Breast epithelium (tissue), 3 donors: Measurements from ENCODE around the gene PFKFB3.

ENCODE experiments used
- POLR2A ChIP-seq: fragments of 450-650 bp; IDR thresholded peaks from one replicate; pipeline ENCODE4 v1.6.1; 2016; ENCODE audit warnings: antibody characterized with exemption, mild to moderate bottlenecking, moderate library complexity
- POLR2AphosphoS5 ChIP-seq, 3 donors: sonication (generic); formaldehyde crosslinking; IDR thresholded peaks; one replicate each; pipeline ENCODE4 v1.6.1; 2017; ENCODE audit warnings: antibody characterized with exemption in 3 of 3
- TF ChIP-seq, protein P1 (sequence below), 3 donors: fragments of 450-650 bp; IDR thresholded peaks; one replicate each; pipeline ENCODE4 v1.5.1; 2016 to 2017; ENCODE audit warnings: antibody characterized with exemption in 3 of 3, mild to moderate bottlenecking in 3 of 3, moderate library complexity in 3 of 3

DNA sequence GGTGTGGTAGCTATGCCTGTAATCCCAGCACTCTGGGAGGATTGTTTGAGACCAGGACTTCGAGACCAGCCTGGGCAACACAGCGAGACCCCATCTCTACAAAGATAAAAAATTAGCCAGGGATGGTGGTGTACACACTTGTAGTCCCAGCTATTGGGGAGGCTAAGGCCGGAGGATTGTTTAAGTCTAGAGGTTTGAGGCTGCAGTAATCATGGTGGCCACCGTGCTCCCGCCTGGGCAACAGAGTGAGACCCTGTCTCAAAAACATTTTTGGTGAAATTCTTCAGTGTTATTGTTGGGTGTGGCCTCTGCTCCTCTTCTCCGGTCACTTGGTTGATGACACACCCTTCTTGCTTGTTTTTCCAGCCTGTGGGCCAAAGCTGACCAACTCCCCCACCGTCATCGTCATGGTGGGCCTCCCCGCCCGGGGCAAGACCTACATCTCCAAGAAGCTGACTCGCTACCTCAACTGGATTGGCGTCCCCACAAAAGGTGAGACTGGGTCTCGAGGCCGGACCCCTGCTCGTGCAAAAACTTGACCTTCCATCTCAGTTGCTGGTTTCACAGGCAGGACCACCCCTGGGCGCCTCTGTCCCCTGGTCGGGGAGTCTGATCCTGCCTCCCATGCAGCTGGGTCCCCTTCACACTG is 10.6 kb downstream of the PFKFB3 start:
- TF ChIP-seq, protein P1, sequence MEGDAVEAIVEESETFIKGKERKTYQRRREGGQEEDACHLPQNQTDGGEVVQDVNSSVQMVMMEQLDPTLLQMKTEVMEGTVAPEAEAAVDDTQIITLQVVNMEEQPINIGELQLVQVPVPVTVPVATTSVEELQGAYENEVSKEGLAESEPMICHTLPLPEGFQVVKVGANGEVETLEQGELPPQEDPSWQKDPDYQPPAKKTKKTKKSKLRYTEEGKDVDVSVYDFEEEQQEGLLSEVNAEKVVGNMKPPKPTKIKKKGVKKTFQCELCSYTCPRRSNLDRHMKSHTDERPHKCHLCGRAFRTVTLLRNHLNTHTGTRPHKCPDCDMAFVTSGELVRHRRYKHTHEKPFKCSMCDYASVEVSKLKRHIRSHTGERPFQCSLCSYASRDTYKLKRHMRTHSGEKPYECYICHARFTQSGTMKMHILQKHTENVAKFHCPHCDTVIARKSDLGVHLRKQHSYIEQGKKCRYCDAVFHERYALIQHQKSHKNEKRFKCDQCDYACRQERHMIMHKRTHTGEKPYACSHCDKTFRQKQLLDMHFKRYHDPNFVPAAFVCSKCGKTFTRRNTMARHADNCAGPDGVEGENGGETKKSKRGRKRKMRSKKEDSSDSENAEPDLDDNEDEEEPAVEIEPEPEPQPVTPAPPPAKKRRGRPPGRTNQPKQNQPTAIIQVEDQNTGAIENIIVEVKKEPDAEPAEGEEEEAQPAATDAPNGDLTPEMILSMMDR (IDR thresholded peaks at IDR 0.05): no peak
- TF ChIP-seq POLR2AphosphoS5 (IDR thresholded peaks at IDR 0.05): no peak
- TF ChIP-seq POLR2A: no peak
